ENCODE measurements around the gene SERAC1. TPM values are rescaled to one million over a fixed set of nuclear protein-coding genes. Genes with fewer than 3 reads are reported as not detected.

Gene SERAC1
- total RNA-seq, 6 experiments from 2014 or later: 3.0 to 5.1 (median 4.4) TPM

GRCh38 chr6:158143700-158144099 is 24.4 kb downstream of the SERAC1 start:
- Histone ChIP-seq H3K36me3 (peaks cover 0 to 3% (median 0%) of the 10 kb centered on the region in 4 donors), H3K9me3 (no peaks in the 10 kb centered on the region), H3K4me3 (no peak overlapping the region), H3K27ac (no peak overlapping the region), H3K4me1 (peaks cover 0 to 8% (median 0%) of the 10 kb centered on the region in 4 donors), H3K27me3 (no peaks in the 10 kb centered on the region)
- intact Hi-C loops (cut with DNase I): no loop called here
- WGBS (ENCODE audit: insufficient coverage, low coverage, low lambda C conversion rate, missing lambda C conversion rate): 17% methylated on average over 1 of the region's 1 CpG
- ATAC-seq (peak in 3 of 4 donors; percentile 46 to 76 (median 51)), DNase-seq (no peak)
- TF ChIP-seq CTCF (IDR thresholded peaks at IDR 0.05): peak in 3 of 4 donors; percentile 13 to 40 (median 13)
- no peak for TF ChIP-seq POLR2A (IDR thresholded peaks at IDR 0.05)

- no peak for TF ChIP-seq CTCF (IDR thresholded peaks at IDR 0.05)
- TF ChIP-seq POLR2A (IDR thresholded peaks at IDR 0.05): no peak
- ATAC-seq (peak; percentile 96 to 99 (median 98)), DNase-seq (peak; percentile 68 to 85 (median 71))
- H3K4me3 ChIP-seq: no peak overlapping the region
- peak overlapping the region; percentile 12 to 43 (median 32) for H3K27ac ChIP-seq
- H3K4me1 ChIP-seq: peaks cover 0 to 8% (median 0%) of the 10 kb centered on the region in 4 donors
- H3K36me3 ChIP-seq: peaks cover 0 to 3% (median 0%) of the 10 kb centered on the region in 4 donors
- intact Hi-C loops (cut with DNase I): no loop called here
- no peaks in the 10 kb centered on the region for H3K9me3 ChIP-seq
- H3K27me3 ChIP-seq: no peaks in the 10 kb centered on the region
These were observed 25.3 kb downstream of the SERAC1 start for GRCh38 chr6:158142789-158143188.

GRCh38 chr6:158131926-158132325 is 36.1 kb downstream of the SERAC1 start:
- 67% methylated on average over 1 of the region's 1 CpG for WGBS (ENCODE audit: insufficient coverage, low coverage, low lambda C conversion rate, missing lambda C conversion rate)
- intact Hi-C loops (cut with DNase I): no loop called here
- Histone ChIP-seq H3K4me3 (no peak overlapping the region), H3K9me3 (no peaks in the 10 kb centered on the region), H3K27me3 (no peaks in the 10 kb centered on the region), H3K36me3 (no peaks in the 10 kb centered on the region), H3K4me1 (no peaks in the 10 kb centered on the region), H3K27ac (no peak overlapping the region)
- DNase-seq: no peak
- no peak for TF ChIP-seq POLR2A (IDR thresholded peaks at IDR 0.05)
- peak in 1 of 4 donors; percentile 14 for TF ChIP-seq CTCF (IDR thresholded peaks at IDR 0.05)
- no peak for ATAC-seq

GRCh38 chr6:158125271-158125670 is 42.8 kb downstream of the SERAC1 start:
- TF ChIP-seq POLR2A (IDR thresholded peaks at IDR 0.05) (no peak), CTCF (IDR thresholded peaks at IDR 0.05) (no peak)
- WGBS (ENCODE audit: insufficient coverage, low coverage, low lambda C conversion rate, missing lambda C conversion rate): 90% methylated on average over 2 of the region's 2 CpGs
- Histone ChIP-seq H3K4me3 (no peak overlapping the region), H3K27me3 (no peaks in the 10 kb centered on the region), H3K36me3 (peaks cover 0 to 2% (median 0%) of the 10 kb centered on the region in 4 donors), H3K9me3 (no peaks in the 10 kb centered on the region), H3K4me1 (no peaks in the 10 kb centered on the region), H3K27ac (no peak overlapping the region)
- no peak for DNase-seq
- intact Hi-C loops (cut with DNase I): no loop called here
- ATAC-seq: no peak

- no peak for DNase-seq
- 100% methylated on average over 1 of the region's 1 CpG for WGBS (ENCODE audit: insufficient coverage, low coverage, low lambda C conversion rate, missing lambda C conversion rate)
- no peaks in the 10 kb centered on the region for H3K9me3 ChIP-seq
- peaks cover 0 to 2% (median 0%) of the 10 kb centered on the region in 4 donors for H3K36me3 ChIP-seq
- no peak overlapping the region for H3K27ac ChIP-seq
- TF ChIP-seq POLR2A (IDR thresholded peaks at IDR 0.05): no peak
- TF ChIP-seq CTCF (IDR thresholded peaks at IDR 0.05): no peak
- no peak overlapping the region for H3K4me3 ChIP-seq
- no peak for ATAC-seq
- intact Hi-C loops (cut with DNase I): no loop called here
- no peaks in the 10 kb centered on the region for H3K4me1 ChIP-seq
- no peaks in the 10 kb centered on the region for H3K27me3 ChIP-seq
These were observed 43.8 kb downstream of the SERAC1 start for GRCh38 chr6:158124288-158124687.
